HG03571 (cell line): ENCODE results near the gene OR4F6.

ENCODE experiments used
- ATAC-seq: cut with Tn5 transposase; IDR thresholded peaks from one replicate; pipeline ENCODE4 v1.9.1; 2021; ENCODE audit not compliant: unreplicated experiment

OR4F6 gene

GRCh38 chr15:101804375-101804774 is 1.1 kb downstream of the OR4F6 start:
- ATAC-seq, result no peak

- no peak for ATAC-seq
These were observed 1.6 kb downstream of the OR4F6 start for GRCh38 chr15:101804941-101805340.

- ATAC-seq, result no peak
These were observed 2.5 kb downstream of the OR4F6 start for GRCh38 chr15:101805605-101806345.

GRCh38 chr15:101807345-101807945 is 4.1 kb downstream of the OR4F6 start:
- ATAC-seq, result no peak

GRCh38 chr15:101808201-101808600 is 4.9 kb downstream of the OR4F6 start:
- ATAC-seq, result no peak

- no peak for ATAC-seq
These were observed 7.1 kb downstream of the OR4F6 start for GRCh38 chr15:101810456-101810855.

GRCh38 chr15:101810876-101811275 is 7.6 kb downstream of the OR4F6 start:
- ATAC-seq, result no peak

GRCh38 chr15:101811902-101812301 is 8.6 kb downstream of the OR4F6 start, which contains the start of gene OR4F15:
Gene OR4F15 (plus strand): TSS chr15:101812202. CDS start chr15:101818187, 5,985 bp downstream.
- no peak for ATAC-seq

- ATAC-seq, result no peak
These were observed 10.7 kb downstream of the OR4F6 start for GRCh38 chr15:101813803-101814534.

GRCh38 chr15:101820781-101821180 is 17.5 kb downstream of the OR4F6 start:
- ATAC-seq, result no peak

GRCh38 chr15:101827257-101827656 is 23.9 kb downstream of the OR4F6 start:
- ATAC-seq, result no peak

GRCh38 chr15:101828774-101829173 is 25.5 kb downstream of the OR4F6 start:
- no peak for ATAC-seq

GRCh38 chr15:101841656-101842055 is 38.3 kb downstream of the OR4F6 start:
- no peak for ATAC-seq

- ATAC-seq, result no peak
These were observed 41.6 kb downstream of the OR4F6 start for GRCh38 chr15:101844916-101845315.

- ATAC-seq, result no peak
These were observed 49.0 kb downstream of the OR4F6 start for GRCh38 chr15:101852356-101852755.
